WI38 (cell line): ENCODE measurements around the gene CDC42EP4.

Source experiments
- H3K4me3 ChIP-seq: 2 replicates; pipeline ENCODE4 v1.5.1; 2011; ENCODE audit warnings: low read depth, mild to moderate bottlenecking, control low read depth, low read length
- CTCF ChIP-seq: IDR thresholded peaks from 2 replicates; pipeline ENCODE4 v1.5.1; 2012; ENCODE audit warnings: low read depth, mild to moderate bottlenecking, control low read depth, low read length

The CDC42EP4 gene

GRCh38 chr17:73311428-73311780 is 397 bp downstream of the CDC42EP4 start:
- TF ChIP-seq CTCF, result no peak
- H3K4me3 ChIP-seq, result peak overlapping the region; percentile 96

- H3K4me3 ChIP-seq, result peak overlapping the region; percentile 96
- TF ChIP-seq CTCF, result no peak
Measured at GRCh38 chr17:73309727-73310596, 1.8 kb downstream of the CDC42EP4 start.

GRCh38 chr17:73308959-73309358 is 2.8 kb downstream of the CDC42EP4 start:
- H3K4me3 ChIP-seq, result peak overlapping the region; percentile 96

GRCh38 chr17:73308017-73308823 is 3.6 kb downstream of the CDC42EP4 start:
- no peak overlapping the region; the same call in 1 of the 2 replicates for H3K4me3 ChIP-seq
- TF ChIP-seq CTCF, result no peak

- no peak for TF ChIP-seq CTCF
- H3K4me3 ChIP-seq, result no peak overlapping the region
Measured at GRCh38 chr17:73307130-73307529, 4.7 kb downstream of the CDC42EP4 start.

GRCh38 chr17:73305845-73306836 is 5.7 kb downstream of the CDC42EP4 start:
- TF ChIP-seq CTCF, result no peak
- peak overlapping the region; percentile 56 for H3K4me3 ChIP-seq

GRCh38 chr17:73304971-73305812 is 6.6 kb downstream of the CDC42EP4 start:
- peak overlapping the region; percentile 56 for H3K4me3 ChIP-seq
- TF ChIP-seq CTCF, result peak; percentile 37; the same call in 1 of the 2 replicates
